Measurements from ENCODE around the gene NR1H3. TPM values are rescaled to one million over a fixed set of nuclear protein-coding genes. Genes with fewer than 3 reads are reported as not detected.
A peak's percentile ranks its signal among the peaks of the same experiment; 100 is the strongest.
"Not testable (repeated sequence)": the region's sequence is repeated elsewhere in the genome, so short reads cannot be mapped to it uniquely, and the experiment has no call there.

The NR1H3 gene
- total RNA-seq, 2 donors from 2014 or later = 6.3 to 8.9 TPM

- H3K36me3 Mint-ChIP-seq = peaks cover 16% of the 10 kb centered on the region
- not testable (repeated sequence) for DNase-seq (ENCODE audit: low spot score); H3K9me3 Mint-ChIP-seq; ATAC-seq; H3K4me3 Mint-ChIP-seq; H3K27me3 Mint-ChIP-seq
- H3K4me1 Mint-ChIP-seq (ENCODE audit: low read depth in 2 of 2) = peaks cover 6 to 13% of the 10 kb centered on the region in 2 donors
- H3K27ac Mint-ChIP-seq = peak overlapping the region; percentile 52 to 72
Measured at GRCh38 chr11:47316501-47316900, 58.7 kb downstream of the NR1H3 start.

GRCh38 chr11:47317064-47317828 is 59.5 kb downstream of the NR1H3 start:
- Mint-ChIP-seq H3K27ac (peak overlapping the region; percentile 52 to 72), H3K4me3 (peak overlapping the region; percentile 15), H3K27me3 (no peaks in the 10 kb centered on the region), H3K4me1 (ENCODE audit: low read depth in 2 of 2) (peaks cover 6 to 15% of the 10 kb centered on the region in 2 donors), H3K9me3 (no peaks in the 10 kb centered on the region), H3K36me3 (peaks cover 21% of the 10 kb centered on the region)
- ATAC-seq (peak; percentile 70 to 79), DNase-seq (ENCODE audit: low spot score) (no peak)

- peak overlapping the region in 1 of 2 donors; percentile 31 for H3K27ac Mint-ChIP-seq
- ATAC-seq (no peak), DNase-seq (ENCODE audit: low spot score) (no peak)
- no peaks in the 10 kb centered on the region for H3K9me3 Mint-ChIP-seq
- peaks cover 21% of the 10 kb centered on the region for H3K36me3 Mint-ChIP-seq
- H3K4me3 Mint-ChIP-seq = no peak overlapping the region
- H3K4me1 Mint-ChIP-seq (ENCODE audit: low read depth in 2 of 2) = peaks cover 6 to 15% of the 10 kb centered on the region in 2 donors
- H3K27me3 Mint-ChIP-seq = no peaks in the 10 kb centered on the region
Measured at GRCh38 chr11:47318166-47318565, 60.4 kb downstream of the NR1H3 start.

Other genes starting within 250 kb of the NR1H3 start
- 100 to 1,000 TPM; 117 to 151 TPM for gene ARFGAP2, start 81.1 kb upstream of the NR1H3 start, total RNA-seq
- gene PACSIN3, start 71.6 kb upstream of the NR1H3 start, total RNA-seq = 1 to 10 TPM; 1.1 to 4.0 TPM
- gene DDB2, start 43.0 kb upstream of the NR1H3 start, total RNA-seq = 10 to 100 TPM; 47.9 to 71.7 TPM
- 10 to 100 TPM; 27.3 to 33.3 TPM for gene ACP2, start 9.2 kb upstream of the NR1H3 start, total RNA-seq
- gene MADD, start 12.1 kb downstream of the NR1H3 start, total RNA-seq = 100 to 1,000 TPM in 1 of 2 donors, 10 to 100 TPM in 1; 94.1 to 120 TPM
- not detected for gene MYBPC3, start 94.7 kb downstream of the NR1H3 start, total RNA-seq
- gene SPI1, start 120.6 kb downstream of the NR1H3 start, total RNA-seq = 1 to 10 TPM; 2.0 to 2.5 TPM
- 10 to 100 TPM; 20.9 to 31.3 TPM for gene SLC39A13, start 150.6 kb downstream of the NR1H3 start, total RNA-seq
- gene PSMC3, start 168.4 kb downstream of the NR1H3 start, total RNA-seq = 100 to 1,000 TPM; 175 to 216 TPM
- gene RAPSN, start 191.1 kb downstream of the NR1H3 start, total RNA-seq = 1 to 10 TPM; 1.8 to 4.0 TPM

Data from natural killer cell treated with Interleukin-12 subunit alpha and Interleukin-12 subunit beta and Interleukin-15 and Interleukin-18, amount 100 ng/mL, for 72 hours (primary cell).